Lower lobe of right lung (tissue), 2 donors: ENCODE measurements around the gene TARS3. TPM values are rescaled to one million over a fixed set of nuclear protein-coding genes. Genes with fewer than 3 reads are reported as not detected.

ENCODE experiments used
- ATAC-seq, 2 donors: fragments of 200-7000 bp; cut with Tn5 transposase; one replicate each; pipeline ENCODE4 v1.9.1; 2020 to 2022; ENCODE audit warnings: mild to moderate bottlenecking in 2 of 2, moderate library complexity in 2 of 2
- DNase-seq: peaks from one replicate; pipeline ENCODE4 v3.0.0-alpha.2; 2020
- H3K27ac ChIP-seq: fragments of 200-600 bp; one replicate; pipeline ENCODE4 v1.8.0; 2022
- H3K27me3 ChIP-seq: fragments of 200-600 bp; one replicate; pipeline ENCODE4 v1.8.0; 2022; ENCODE audit warnings: low read depth
- H3K36me3 ChIP-seq: fragments of 200-600 bp; one replicate; pipeline ENCODE4 v1.8.0; 2022; ENCODE audit warnings: mild to moderate bottlenecking
- H3K4me1 ChIP-seq: fragments of 200-600 bp; one replicate; pipeline ENCODE4 v1.8.0; 2022
- H3K4me3 ChIP-seq: fragments of 200-600 bp; one replicate; pipeline ENCODE4 v1.8.0; 2022; ENCODE audit warnings: mild to moderate bottlenecking
- H3K9me3 ChIP-seq: fragments of 200-600 bp; one replicate; pipeline ENCODE4 v1.8.0; 2022
- CTCF ChIP-seq: fragments of 200-600 bp; IDR thresholded peaks from one replicate; pipeline ENCODE4 v1.8.0; 2022; ENCODE audit warnings: antibody characterized with exemption, mild to moderate bottlenecking
- intact Hi-C: fragments of 100-400 bp; cut with DNase I; formaldehyde crosslinking; loops from one replicate; pipeline ENCODE4 v1.11.0; 2022
- total RNA-seq: library from RNA; stranded (reverse); fragmentation: NEBNext Ultra II Directional; extraction: Animal tissue kit (Norgen Biotek cat#: 25700); gene quantifications from one replicate; pipeline ENCODE4 v1.2.1, GENCODE V29; 2021
- donor health status: DM: no; HTN: yes; CAD: no; lungs with severe emphysema.

The TARS3 gene
- total RNA-seq, 1 donor from 2014 or later: 11.7 TPM

- DNase-seq: peak; percentile 97
- peaks cover 35% of the 10 kb centered on the region for H3K4me1 ChIP-seq
- H3K36me3 ChIP-seq: peaks cover 39% of the 10 kb centered on the region
- peak within 1 kb of the TSS; percentile 98 for H3K27ac ChIP-seq
- H3K27me3 ChIP-seq: no peaks in the 10 kb centered on the region
- ATAC-seq: peak; percentile 99
- intact Hi-C loops: loop anchor here (10.0 kb wide), 1 partner anchor 357 kb away; the partner anchor contains the start of gene SNRPA1
- TF ChIP-seq CTCF: peak; percentile 87
- H3K9me3 ChIP-seq: no peaks in the 10 kb centered on the region
- peak within 1 kb of the TSS; percentile 85 for H3K4me3 ChIP-seq
Measured at GRCh38 chr15:101652098-101652785, 72.0 kb downstream of the TARS3 start, which contains the start of gene TM2D3. Gene TM2D3, minus strand, starts transcription at chr15:101652381. Its CDS starts 20 bp downstream, at chr15:101652361.

DNA sequence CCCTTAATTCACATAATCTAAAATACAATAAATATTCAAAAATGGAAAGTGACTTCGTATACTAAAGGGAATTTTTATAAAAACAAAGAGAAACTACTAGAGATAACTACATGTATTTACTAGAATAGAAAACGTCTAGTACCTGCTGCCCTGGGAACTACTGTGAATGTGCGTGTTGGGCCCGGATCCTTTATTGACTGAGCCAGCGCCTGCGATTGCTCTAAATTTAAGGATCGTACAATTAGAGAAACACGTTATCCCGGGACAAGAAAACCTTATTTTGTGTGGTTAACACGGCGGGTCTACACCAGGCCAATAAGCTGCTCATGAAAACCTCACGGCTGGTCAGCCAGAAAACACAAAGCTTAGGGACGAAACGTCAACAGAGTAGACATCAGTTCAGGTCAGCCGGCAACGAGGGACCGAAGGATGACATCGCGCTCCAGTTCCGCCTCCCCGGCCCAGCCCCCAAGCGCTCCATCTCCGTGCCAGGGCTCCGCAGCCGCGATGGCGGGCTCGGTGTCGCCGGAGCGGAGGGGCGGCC lies 72.6 kb downstream of the TARS3 start:
- DNase-seq: no peak
- peaks cover 45% of the 10 kb centered on the region for H3K36me3 ChIP-seq
- H3K9me3 ChIP-seq: no peaks in the 10 kb centered on the region
- intact Hi-C loops: loop anchor here (10.0 kb wide), 1 partner anchor 357 kb away; the partner anchor contains the start of gene SNRPA1
- H3K4me1 ChIP-seq: peaks cover 35% of the 10 kb centered on the region
- peak; percentile 72 to 73 for ATAC-seq
- H3K27me3 ChIP-seq: no peaks in the 10 kb centered on the region
- peak overlapping the region; percentile 85 for H3K4me3 ChIP-seq
- H3K27ac ChIP-seq: peak overlapping the region; percentile 98
- TF ChIP-seq CTCF: no peak

- ATAC-seq (no peak), DNase-seq (no peak)
- no peaks in the 10 kb centered on the region for H3K27me3 ChIP-seq
- H3K9me3 ChIP-seq: no peaks in the 10 kb centered on the region
- H3K4me3 ChIP-seq: peak overlapping the region; percentile 85
- peaks cover 49% of the 10 kb centered on the region for H3K36me3 ChIP-seq
- H3K27ac ChIP-seq: no peak overlapping the region
- no peak for TF ChIP-seq CTCF
- intact Hi-C loops: loop anchor here (10.0 kb wide), 1 partner anchor 355 kb away; the partner anchor contains the start of gene SNRPA1
- peaks cover 35% of the 10 kb centered on the region for H3K4me1 ChIP-seq
Measured at GRCh38 chr15:101650145-101650544, 74.1 kb downstream of the TARS3 start.

DNA sequence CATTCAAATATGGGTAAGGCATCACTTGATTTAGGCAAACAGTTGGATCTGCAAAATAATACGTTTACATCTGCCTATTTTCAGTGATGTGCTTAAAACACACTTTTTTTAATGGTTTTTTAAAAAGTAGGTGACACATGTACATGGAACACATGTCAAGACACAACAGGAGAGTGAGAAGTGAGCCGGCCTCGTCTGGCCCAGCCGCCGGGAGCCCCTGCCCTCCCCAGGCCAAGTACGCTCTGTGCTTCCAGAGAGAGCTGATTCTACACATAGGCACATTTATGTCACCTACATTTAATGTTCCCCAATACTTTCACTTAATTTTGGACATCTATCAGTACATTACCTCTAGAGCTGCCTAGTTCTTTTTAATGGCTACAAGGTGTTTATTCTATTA lies 75.9 kb downstream of the TARS3 start:
- TF ChIP-seq CTCF: no peak
- intact Hi-C loops: no loop called here
- no peak for ATAC-seq
- Histone ChIP-seq H3K4me3 (no peak overlapping the region), H3K36me3 (peaks cover 67% of the 10 kb centered on the region), H3K27ac (no peak overlapping the region), H3K9me3 (no peaks in the 10 kb centered on the region), H3K27me3 (no peaks in the 10 kb centered on the region), H3K4me1 (peaks cover 32% of the 10 kb centered on the region)
- DNase-seq: no peak

DNA sequence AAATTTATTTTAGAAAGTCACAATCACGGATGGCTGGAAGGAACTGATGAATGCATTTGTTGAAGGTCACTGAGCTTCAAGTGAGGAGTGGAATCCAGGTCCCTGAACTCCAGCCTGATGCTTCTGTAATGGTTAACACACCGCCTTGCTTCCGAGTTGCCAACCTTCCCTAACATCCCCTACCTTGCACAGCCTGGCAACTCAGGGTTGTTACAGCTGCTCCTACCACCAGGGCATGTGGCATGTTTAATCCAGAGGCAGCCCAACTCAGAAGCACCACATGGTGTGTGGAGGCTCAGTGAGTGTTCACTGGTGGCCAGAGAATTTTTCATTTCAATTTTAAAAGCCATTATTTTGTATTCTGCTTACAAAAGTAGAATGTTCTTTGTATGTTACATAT lies 77.0 kb downstream of the TARS3 start:
- ATAC-seq (no peak), DNase-seq (no peak)
- Histone ChIP-seq H3K27me3 (no peaks in the 10 kb centered on the region), H3K9me3 (no peaks in the 10 kb centered on the region), H3K36me3 (peaks cover 78% of the 10 kb centered on the region), H3K4me3 (no peak overlapping the region), H3K4me1 (peaks cover 28% of the 10 kb centered on the region), H3K27ac (no peak overlapping the region)
- TF ChIP-seq CTCF: no peak
- intact Hi-C loops: no loop called here
